Transverse colon (tissue), 4 donors: ENCODE results near the gene IL3RA.
A peak's percentile ranks its signal among the peaks of the same experiment; 100 is the strongest.

Source experiments
- EP300 ChIP-seq: sonication (generic); formaldehyde crosslinking; IDR thresholded peaks from one replicate; pipeline ENCODE4 v1.6.1; 2017; ENCODE audit warnings: antibody characterized with exemption, low read depth
- POLR2A ChIP-seq: fragments of 450-650 bp; IDR thresholded peaks from one replicate; pipeline ENCODE4 v1.6.1; 2016; ENCODE audit warnings: antibody characterized with exemption, mild to moderate bottlenecking, moderate library complexity
- POLR2AphosphoS5 ChIP-seq, 3 donors: sonication (generic); formaldehyde crosslinking; IDR thresholded peaks; one replicate each; pipeline ENCODE4 v1.6.1; 2016; ENCODE audit warnings: antibody characterized with exemption in 3 of 3
- TF ChIP-seq, protein P1 (sequence below), 5 experiments: fragments of 200-600 bp in 3 of 5; fragments of 450-650 bp in 2 of 5; sonication (generic) in 3 of 5; IDR thresholded peaks; 1 replicate in 2 of 5; 2 replicates in 3 of 5; pipeline ENCODE4 v1.5.1; 2016 to 2017; ENCODE audit warnings: antibody characterized with exemption in 5 of 5, inconsistent platforms in 3 of 5, mild to moderate bottlenecking in 2 of 5, moderate library complexity in 1 of 5

DNA sequence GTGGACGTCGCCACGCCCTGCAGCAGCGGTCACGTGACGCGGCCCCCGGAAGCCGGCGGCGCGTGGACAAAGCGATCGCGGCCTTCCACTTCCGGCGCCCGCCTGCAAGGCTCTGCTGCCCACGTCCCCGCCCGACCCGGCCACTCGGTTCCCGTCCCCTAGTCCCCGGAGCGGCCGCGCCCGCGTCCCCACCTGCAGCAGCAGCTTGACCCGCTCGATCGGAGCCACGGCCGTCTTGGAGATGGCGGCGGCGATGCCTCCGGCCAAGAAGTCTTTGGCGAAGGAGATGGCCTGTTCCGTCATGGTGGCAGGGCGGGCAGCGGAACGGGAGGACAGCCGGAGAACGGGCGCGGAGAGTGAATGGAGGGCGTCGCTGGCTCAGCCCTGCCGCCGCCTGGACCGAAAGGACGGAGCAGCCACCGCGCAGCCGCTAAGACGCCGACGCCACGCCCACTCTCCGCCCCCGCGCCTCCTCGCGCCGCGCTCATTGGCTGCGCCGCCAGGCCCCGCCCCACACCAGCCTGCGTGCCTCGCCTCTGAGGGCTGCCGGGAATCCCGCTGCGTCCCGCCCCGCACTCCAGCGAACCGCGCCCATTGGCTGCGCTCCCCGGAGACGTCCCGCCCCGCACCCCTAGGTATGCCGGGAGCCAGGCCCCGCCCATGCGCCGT is 55.3 kb downstream of the IL3RA start, which contains the start of gene SLC25A6:
- TF ChIP-seq, protein P1, sequence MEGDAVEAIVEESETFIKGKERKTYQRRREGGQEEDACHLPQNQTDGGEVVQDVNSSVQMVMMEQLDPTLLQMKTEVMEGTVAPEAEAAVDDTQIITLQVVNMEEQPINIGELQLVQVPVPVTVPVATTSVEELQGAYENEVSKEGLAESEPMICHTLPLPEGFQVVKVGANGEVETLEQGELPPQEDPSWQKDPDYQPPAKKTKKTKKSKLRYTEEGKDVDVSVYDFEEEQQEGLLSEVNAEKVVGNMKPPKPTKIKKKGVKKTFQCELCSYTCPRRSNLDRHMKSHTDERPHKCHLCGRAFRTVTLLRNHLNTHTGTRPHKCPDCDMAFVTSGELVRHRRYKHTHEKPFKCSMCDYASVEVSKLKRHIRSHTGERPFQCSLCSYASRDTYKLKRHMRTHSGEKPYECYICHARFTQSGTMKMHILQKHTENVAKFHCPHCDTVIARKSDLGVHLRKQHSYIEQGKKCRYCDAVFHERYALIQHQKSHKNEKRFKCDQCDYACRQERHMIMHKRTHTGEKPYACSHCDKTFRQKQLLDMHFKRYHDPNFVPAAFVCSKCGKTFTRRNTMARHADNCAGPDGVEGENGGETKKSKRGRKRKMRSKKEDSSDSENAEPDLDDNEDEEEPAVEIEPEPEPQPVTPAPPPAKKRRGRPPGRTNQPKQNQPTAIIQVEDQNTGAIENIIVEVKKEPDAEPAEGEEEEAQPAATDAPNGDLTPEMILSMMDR (IDR thresholded peaks at IDR 0.05): peak in 2 of 5 experiments; percentile 47 to 62
- no peak for TF ChIP-seq EP300
- TF ChIP-seq POLR2A: peak; percentile 94
- TF ChIP-seq POLR2AphosphoS5 (IDR thresholded peaks at IDR 0.05): peak; percentile 84 to 95 (median 95)
